ENCODE measurements around the gene PRADC1.

PRADC1 gene

GRCh38 chr2:73272270-73272669, 39.2 kb upstream of the PRADC1 start:
- H3K79me2 ChIP-seq (ENCODE audit: insufficient read depth, low read length), result peaks cover 63% of the 10 kb centered on the region
- peaks cover 42% of the 10 kb centered on the region for H3K36me3 ChIP-seq (ENCODE audit: insufficient read depth, low read length)
- no peak overlapping the region for H3K9ac ChIP-seq (ENCODE audit: low read depth, low read length)
- H3K9me3 ChIP-seq (ENCODE audit: insufficient read depth, low read length, severe bottlenecking), result no peaks in the 10 kb centered on the region
- H3K4me2 ChIP-seq (ENCODE audit: insufficient read depth, low read length), result no peak overlapping the region
- H4K20me1 ChIP-seq (ENCODE audit: insufficient read depth, low read length), result peaks cover 43% of the 10 kb centered on the region
- H2AFZ ChIP-seq (ENCODE audit: low read depth, low read length), result no peak overlapping the region
- H3K27ac ChIP-seq (ENCODE audit: low read length), result no peak overlapping the region
- TF ChIP-seq CTCF (IDR thresholded peaks at IDR 0.05; ENCODE audit: borderline replicate concordance, extremely low read depth, low read length, poor library complexity, severe bottlenecking) (no peak), EZH2 (IDR thresholded peaks at IDR 0.05; ENCODE audit: borderline replicate concordance, low read depth, low read length, severe bottlenecking) (no peak)
- H3K4me1 ChIP-seq (ENCODE audit: insufficient read depth, low read length), result no peaks in the 10 kb centered on the region
- no peak overlapping the region for H3K4me3 ChIP-seq (ENCODE audit: low read depth in 1 of 2, low read length in 2 of 2)
- no peak for DNase-seq
- H3K27me3 ChIP-seq (ENCODE audit: insufficient read depth, low read length, poor library complexity), result no peaks in the 10 kb centered on the region
- no peak for ATAC-seq (ENCODE audit: insufficient read depth, low read depth)

GRCh38 chr2:73269686-73270465, 36.8 kb upstream of the PRADC1 start:
- TF ChIP-seq EZH2 (IDR thresholded peaks at IDR 0.05; ENCODE audit: borderline replicate concordance, low read depth, low read length, severe bottlenecking) (no peak), CTCF (IDR thresholded peaks at IDR 0.05; ENCODE audit: borderline replicate concordance, extremely low read depth, low read length, poor library complexity, severe bottlenecking) (no peak)
- no peak for ATAC-seq (ENCODE audit: insufficient read depth, low read depth)
- H3K4me1 ChIP-seq (ENCODE audit: insufficient read depth, low read length), result no peaks in the 10 kb centered on the region
- H4K20me1 ChIP-seq (ENCODE audit: insufficient read depth, low read length), result peaks cover 53% of the 10 kb centered on the region
- no peaks in the 10 kb centered on the region for H3K9me3 ChIP-seq (ENCODE audit: insufficient read depth, low read length, severe bottlenecking)
- no peak overlapping the region for H3K9ac ChIP-seq (ENCODE audit: low read depth, low read length)
- no peak overlapping the region for H3K27ac ChIP-seq (ENCODE audit: low read length)
- no peak overlapping the region for H3K4me3 ChIP-seq (ENCODE audit: low read depth in 1 of 2, low read length in 2 of 2)
- H2AFZ ChIP-seq (ENCODE audit: low read depth, low read length), result no peak overlapping the region
- no peaks in the 10 kb centered on the region for H3K27me3 ChIP-seq (ENCODE audit: insufficient read depth, low read length, poor library complexity)
- no peak for DNase-seq
- H3K79me2 ChIP-seq (ENCODE audit: insufficient read depth, low read length), result peaks cover 51% of the 10 kb centered on the region
- no peak overlapping the region for H3K4me2 ChIP-seq (ENCODE audit: insufficient read depth, low read length)
- H3K36me3 ChIP-seq (ENCODE audit: insufficient read depth, low read length), result peaks cover 61% of the 10 kb centered on the region

- H3K4me1 ChIP-seq (ENCODE audit: insufficient read depth, low read length), result no peaks in the 10 kb centered on the region
- peaks cover 69% of the 10 kb centered on the region for H3K36me3 ChIP-seq (ENCODE audit: insufficient read depth, low read length)
- H3K27me3 ChIP-seq (ENCODE audit: insufficient read depth, low read length, poor library complexity), result no peaks in the 10 kb centered on the region
- ATAC-seq (ENCODE audit: insufficient read depth, low read depth) (no peak), DNase-seq (no peak)
- peaks cover 56% of the 10 kb centered on the region for H4K20me1 ChIP-seq (ENCODE audit: insufficient read depth, low read length)
- H3K4me3 ChIP-seq (ENCODE audit: low read depth in 1 of 2, low read length in 2 of 2), result no peak overlapping the region
- no peak overlapping the region for H2AFZ ChIP-seq (ENCODE audit: low read depth, low read length)
- TF ChIP-seq CTCF (IDR thresholded peaks at IDR 0.05; ENCODE audit: borderline replicate concordance, extremely low read depth, low read length, poor library complexity, severe bottlenecking), result no peak
- no peak for TF ChIP-seq EZH2 (IDR thresholded peaks at IDR 0.05; ENCODE audit: borderline replicate concordance, low read depth, low read length, severe bottlenecking)
- H3K9me3 ChIP-seq (ENCODE audit: insufficient read depth, low read length, severe bottlenecking), result no peaks in the 10 kb centered on the region
- no peak overlapping the region for H3K4me2 ChIP-seq (ENCODE audit: insufficient read depth, low read length)
- H3K79me2 ChIP-seq (ENCODE audit: insufficient read depth, low read length), result peaks cover 49% of the 10 kb centered on the region
- no peak overlapping the region for H3K27ac ChIP-seq (ENCODE audit: low read length)
- no peak overlapping the region for H3K9ac ChIP-seq (ENCODE audit: low read depth, low read length)
These were observed 36.0 kb upstream of the PRADC1 start for GRCh38 chr2:73268830-73269685.

Measured in DND-41 (cell line).